ENCODE data around the gene BTNL8. TPM values are rescaled to one million over a fixed set of nuclear protein-coding genes. Genes with fewer than 3 reads are reported as not detected.

The BTNL8 gene
- total RNA-seq, 1 experiment from 2014 or later: not detected

DNA sequence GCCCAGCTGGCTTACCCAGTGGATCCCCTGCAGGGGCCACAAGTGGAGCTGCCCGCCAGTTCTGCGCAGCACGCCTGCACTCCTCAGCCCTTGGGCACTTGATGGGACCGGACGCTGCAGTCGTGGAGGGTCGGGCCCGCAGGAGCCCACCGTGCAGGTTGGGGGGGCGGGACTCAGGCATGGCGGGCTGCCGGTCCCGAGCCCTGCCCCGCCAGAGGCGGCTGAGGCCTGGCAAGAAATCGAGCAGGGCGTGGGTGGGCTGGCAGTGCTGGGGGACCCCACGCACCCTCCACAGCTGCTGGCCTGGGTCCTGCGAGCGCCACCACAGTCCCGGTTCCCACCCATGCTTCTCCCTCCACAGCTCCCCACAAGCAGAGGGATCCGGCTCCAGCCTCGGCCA, 70.4 kb downstream of the BTNL8 start:
- no peak for DNase-seq (ENCODE audit: low spot score)

DNA sequence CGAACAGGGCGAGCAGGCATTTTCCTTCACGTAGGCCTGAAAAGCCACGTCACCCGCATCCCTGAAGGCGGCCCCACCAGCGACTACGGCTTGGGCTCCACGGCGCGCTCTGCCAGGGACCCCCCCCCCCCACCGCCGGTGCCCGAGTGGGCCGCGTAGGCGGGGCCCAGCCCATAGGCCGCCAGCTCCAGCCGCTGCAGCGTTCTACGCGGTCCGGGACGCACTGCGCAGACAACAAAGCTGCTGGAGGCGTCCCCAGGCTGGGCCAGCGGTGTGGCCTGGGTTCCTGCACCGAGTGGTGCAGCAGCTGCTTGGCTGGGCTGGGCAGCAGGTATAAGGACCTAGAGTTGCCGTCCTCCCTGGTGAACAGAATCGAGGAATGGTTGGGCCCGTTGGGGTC, 71.4 kb downstream of the BTNL8 start:
- DNase-seq (ENCODE audit: low spot score): no peak

DNA sequence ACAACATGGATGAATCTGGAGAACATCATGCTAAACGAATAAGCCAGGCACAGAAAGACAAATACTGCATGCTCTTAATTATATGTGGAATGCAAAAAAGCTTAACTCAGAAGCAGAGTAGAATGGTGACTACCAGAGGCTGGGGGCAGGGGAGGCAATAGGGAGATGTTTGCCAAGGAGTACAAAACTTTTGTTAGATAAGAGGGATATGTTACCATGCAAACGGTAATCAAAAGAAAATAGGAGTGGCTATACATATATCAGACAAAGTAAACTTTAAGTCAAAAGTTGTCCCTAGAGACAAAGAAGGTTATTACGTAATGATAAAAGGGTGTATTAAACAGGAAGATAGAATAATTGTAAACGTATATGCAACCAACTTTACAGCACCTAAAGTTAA, 71.9 kb downstream of the BTNL8 start:
- no peak for DNase-seq (ENCODE audit: low spot score)

DNA sequence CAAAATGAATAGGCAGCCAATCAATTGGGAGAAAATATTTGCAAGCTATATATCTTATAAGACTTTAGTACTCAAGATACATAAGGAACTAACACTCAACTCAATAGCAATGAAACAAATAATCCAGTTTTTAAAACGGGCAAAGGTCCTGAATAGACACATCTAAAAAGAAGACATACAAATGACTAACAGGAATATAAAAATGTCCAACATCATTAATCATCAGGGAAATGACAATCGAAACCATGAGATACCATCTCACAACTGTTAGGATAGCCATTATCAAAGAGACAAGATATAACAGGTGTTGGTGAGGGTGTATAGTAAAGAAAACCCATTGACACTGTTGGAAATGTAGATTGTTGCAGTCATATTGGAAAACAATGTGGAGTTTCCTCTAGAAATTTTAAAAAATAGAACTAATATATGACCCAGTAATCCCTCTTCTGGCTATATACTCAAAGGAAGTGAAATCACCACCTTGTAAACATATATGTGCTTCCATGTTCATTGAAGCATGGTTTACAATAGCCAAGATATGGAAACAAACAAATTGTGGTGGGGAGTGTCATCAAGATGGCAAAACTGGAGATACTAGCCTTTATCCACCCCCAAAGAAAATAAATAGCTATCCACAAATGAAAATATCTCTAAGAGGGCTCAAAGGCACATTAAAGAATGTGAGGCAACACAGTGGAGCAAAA, 75.8 kb downstream of the BTNL8 start:
- no peak for DNase-seq (ENCODE audit: low spot score)

DNA sequence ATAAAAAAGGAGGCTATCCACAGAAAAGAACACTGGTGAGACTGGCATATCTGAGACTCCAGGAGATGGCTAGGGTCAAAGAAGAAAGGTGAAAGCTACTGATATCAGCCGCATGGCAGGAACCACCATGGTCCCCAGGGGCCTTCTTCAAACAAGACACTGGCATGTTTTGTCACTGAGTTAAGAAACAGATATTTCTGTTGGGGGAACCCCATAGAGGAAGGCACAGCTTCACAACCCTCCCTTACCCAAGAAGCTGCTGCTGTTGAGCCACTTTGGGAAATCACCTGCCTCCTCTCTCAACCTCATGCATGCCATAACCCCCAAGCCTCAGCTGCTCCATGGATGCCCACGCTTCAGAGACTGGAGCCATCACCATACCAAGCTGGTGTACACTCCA, 76.4 kb downstream of the BTNL8 start:
- no peak for DNase-seq (ENCODE audit: low spot score)

DNA sequence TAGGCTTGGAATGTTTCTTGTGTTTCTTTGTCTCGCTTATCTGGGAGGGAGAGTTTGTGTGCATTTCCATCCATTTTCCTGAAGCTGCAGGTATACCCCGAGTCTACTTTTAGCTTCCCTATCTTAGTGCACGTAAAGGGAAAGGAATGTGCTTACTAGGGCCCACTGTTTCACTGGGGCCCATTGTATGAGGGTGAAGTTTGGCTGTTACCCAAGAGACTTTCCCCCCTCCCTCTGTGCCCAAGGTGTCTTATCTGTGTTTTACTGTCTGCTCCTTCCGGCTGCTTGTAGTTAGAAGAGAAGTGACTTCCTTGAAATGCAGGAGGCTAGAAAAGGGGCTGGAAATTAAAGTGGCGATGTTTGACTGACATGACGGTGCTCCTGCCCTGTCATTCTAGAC, 77.6 kb downstream of the BTNL8 start:
- no peak for DNase-seq (ENCODE audit: low spot score)

DNA sequence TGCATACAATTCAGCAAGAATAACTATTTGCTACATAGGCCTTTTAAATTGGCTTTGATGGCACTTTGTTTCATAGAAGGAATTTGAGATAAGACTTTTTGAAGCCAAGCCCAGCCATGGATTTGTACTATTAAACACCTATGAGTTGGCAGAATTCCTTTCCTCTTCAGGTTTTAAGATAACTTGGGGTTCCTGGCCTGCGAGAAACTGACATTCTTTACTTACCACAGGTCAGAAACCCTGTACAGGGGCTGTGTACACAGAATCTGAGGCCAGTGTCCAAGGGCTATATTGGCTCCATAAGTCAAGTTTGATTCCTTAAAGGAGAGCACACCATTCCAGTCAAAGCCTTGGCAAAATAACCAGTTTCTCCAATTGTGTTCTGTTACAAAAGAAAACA, 78.9 kb downstream of the BTNL8 start:
- DNase-seq (ENCODE audit: low spot score): no peak

DNA sequence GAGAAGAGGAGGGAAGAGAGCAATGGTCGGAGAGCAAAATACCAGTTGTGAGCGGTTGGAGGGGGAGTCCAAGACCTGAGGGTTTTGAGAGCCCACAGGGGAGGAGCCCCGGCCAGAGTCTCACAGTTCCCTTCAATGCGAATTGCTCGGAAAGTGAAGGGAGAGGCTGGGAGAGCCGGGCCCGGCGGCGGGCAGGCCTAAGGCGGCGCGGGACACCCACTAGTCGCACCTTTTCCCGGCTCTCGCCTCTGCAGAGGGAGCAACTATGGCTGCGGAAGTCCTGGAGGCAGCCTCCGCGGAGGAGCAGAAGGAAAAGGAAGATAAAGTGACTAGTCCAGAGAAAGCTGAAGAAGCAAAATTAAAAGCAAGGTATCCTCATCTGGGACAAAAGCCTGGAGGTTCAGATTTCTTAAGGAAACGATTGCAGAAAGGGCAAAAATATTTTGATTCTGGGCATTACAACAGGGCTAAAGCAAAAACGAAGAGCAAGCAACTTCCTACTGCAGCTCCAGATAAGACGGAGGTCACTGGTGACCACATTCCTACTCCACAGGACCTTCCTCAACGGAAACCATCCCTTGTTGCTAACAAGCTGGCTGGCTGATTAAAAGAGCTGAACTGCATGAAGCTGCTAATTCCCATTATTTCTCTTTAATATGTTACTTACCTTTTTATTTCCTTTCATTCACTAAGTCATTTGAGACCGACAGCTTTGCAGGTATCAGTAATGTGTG, 83.2 kb downstream of the BTNL8 start:
- DNase-seq (ENCODE audit: low spot score): no peak

DNA sequence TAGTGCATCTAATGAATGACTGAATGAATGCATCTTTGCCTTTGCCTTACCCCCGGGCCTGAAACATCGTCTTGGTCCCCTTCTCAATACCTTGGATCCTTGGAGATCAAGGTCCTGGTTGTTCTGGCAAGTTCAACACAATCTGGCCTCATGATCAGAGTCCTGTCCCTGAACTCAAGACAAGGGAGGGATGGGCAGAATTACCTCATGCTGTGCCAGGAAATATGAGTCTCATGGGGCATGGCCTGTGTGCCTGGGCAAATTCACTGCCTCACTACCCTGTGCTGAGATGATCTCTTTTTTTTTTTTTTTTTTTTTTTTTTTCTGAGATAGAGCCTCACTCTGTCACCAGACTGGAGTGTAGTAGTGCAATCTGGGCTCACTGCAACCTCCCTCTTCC, 89.1 kb downstream of the BTNL8 start:
- no peak for DNase-seq (ENCODE audit: low spot score)

DNA sequence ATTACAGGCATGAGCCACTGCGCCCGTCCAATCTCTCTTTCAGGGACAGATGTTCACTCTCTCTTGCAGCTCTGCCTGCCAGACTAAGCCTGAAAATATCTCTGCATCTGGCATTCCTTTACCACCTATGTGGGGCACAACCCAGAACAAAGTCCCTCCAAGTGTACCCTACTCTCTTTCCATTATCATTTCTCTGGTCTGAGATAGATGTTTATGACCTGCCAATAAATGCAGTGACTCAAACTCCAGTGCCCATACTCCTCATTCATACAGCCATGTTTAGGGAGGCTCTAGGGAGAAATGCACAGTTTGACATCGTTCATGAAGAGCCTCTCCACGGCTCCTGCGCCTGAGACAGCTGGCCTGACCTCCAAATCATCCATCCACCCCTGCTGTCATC, 89.6 kb downstream of the BTNL8 start, which contains the start of gene BTNL3:
Gene BTNL3 (plus strand): TSS at position 255 of the 400 bp plus-strand sequence. CDS start 183 bp downstream, outside the sequence.
- DNase-seq (ENCODE audit: low spot score): no peak

DNA sequence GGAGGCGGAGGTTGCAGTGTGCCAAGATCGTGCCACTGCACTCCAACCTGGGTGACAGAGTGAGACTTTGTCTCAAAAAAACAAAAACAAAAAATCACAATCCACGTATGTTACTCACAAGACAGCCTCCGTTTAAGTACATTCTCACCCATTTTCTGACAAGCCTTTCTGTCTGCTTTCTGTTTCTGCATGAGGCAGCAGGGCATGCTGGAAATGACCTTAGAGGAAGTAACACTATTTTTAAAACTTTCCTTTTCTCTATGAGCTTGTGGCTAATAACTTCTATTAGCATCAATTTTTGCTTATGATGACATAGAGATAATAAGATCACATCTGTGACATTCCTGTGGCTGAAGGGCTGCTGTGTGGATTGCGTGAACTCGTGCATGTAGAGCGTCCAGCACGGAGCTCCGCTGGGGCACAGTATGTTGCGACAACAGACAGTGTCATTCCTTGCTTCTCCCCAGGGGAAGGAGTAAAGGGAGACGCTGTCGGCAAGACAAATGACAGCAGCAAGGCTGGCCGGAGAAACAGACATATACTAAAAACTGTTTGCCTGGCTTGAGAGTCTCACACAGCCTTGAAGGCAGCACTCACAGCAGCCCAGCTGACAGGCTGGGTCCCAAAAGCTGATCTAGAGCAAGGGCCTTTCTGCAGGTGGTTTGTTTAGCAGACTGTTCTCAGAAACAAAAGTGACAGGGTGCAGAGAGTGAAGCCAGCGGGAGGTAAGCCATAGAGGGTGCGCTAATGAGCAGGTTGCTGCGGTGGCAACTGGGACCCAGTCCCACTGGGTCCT, 91.3 kb downstream of the BTNL8 start:
- no peak for DNase-seq (ENCODE audit: low spot score)

DNA sequence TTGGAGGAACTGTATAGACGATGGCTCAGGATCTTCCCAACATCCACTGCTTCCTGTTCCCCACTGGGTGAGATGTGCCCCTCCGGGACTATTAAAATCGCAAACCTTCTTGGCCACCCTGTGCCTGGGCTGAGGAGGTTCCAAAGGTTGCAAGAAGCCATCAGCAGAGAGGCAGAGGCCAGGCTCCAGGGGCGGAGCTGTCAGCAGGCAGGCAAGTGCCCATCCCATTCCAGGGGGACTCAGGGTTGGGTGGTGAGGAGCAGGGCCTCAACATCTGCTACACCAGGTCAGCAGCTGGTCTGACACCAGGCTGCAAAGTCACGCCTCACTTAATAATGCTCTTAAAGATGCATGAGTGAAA, 91.9 kb downstream of the BTNL8 start:
- no peak for DNase-seq (ENCODE audit: low spot score)

Other genes with a start within 250 kb of the BTNL8 start
- 0.04 TPM in 1 of 2 replicates, not detected in the other for gene FLT4, start 249.6 kb upstream of the BTNL8 start, total RNA-seq (2014; rRNA removed; shearing (Covaris generic))
- gene OR2Y1, start 159.1 kb upstream of the BTNL8 start, total RNA-seq (2014; rRNA removed; shearing (Covaris generic)): not detected in 2 replicates
- 59.1 and 81.0 TPM in 2 replicates for gene MGAT1, start 96.4 kb upstream of the BTNL8 start, total RNA-seq (2014; rRNA removed; shearing (Covaris generic))
- gene ZFP62, start 37.9 kb upstream of the BTNL8 start, total RNA-seq (2014; rRNA removed; shearing (Covaris generic)): 22.6 and 27.7 TPM in 2 replicates
- gene BTNL3, start 89.7 kb downstream of the BTNL8 start, total RNA-seq (2014; rRNA removed; shearing (Covaris generic)): not detected in 2 replicates
- 0.15 TPM in 1 of 2 replicates, not detected in the other for gene BTNL9, start 141.1 kb downstream of the BTNL8 start, total RNA-seq (2014; rRNA removed; shearing (Covaris generic))
- gene OR2V1, start 232.0 kb downstream of the BTNL8 start, total RNA-seq (2014; rRNA removed; shearing (Covaris generic)): not detected in 2 replicates
- not detected in 2 replicates for gene OR2V2, start 248.4 kb downstream of the BTNL8 start, total RNA-seq (2014; rRNA removed; shearing (Covaris generic))